Middle frontal gyrus (tissue), 1 donor: Measurements from ENCODE around the gene HTR3E.

Experiments
- DNase-seq: peaks from one replicate; pipeline ENCODE4 v3.0.0-alpha.2; 2015; ENCODE audit warnings: low spot score; ENCODE audit errors: extremely low spot score

The HTR3E gene

DNA sequence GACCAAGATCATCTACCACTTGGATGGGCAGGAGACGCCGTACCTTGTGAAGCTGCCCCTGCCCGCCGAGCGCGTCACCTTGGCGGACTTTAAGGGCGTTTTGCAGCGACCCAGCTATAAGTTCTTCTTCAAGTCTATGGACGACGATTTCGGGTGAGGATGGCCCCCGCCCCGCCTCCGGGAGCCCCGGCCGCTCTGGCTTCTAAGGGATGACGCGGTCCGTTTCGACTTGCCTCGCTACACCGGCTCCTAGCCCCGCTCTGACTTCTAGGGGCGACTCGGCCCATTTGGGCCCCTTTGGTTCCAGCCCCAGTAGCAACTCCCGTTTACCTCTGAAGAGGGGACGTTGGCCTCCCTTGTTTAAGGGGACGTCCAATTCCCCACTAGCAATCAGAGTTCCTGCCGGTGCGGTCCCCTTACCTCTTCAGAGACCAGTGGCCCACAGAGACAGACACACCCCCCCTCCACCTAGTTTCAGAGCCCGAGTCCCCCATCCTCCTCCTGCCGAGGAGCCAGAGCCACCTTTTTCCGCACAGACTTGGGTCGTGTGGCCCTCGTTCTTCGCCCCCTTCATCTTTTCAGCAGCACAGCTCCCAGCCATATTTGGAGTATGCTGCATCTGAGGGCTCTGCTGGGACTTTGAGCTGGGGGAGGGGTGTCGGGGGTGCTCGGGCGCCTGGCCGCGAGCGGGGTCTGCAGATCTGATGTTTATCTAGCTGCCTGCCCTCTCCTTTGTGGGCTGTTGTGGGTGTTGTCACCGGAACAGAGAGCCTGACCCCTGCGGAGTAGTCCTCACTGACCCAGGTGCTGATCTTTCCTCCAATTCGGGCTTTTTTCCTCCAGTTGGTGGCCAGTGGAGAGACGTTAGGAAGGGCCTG is 59.0 kb downstream of the HTR3E start:
- DNase-seq = no peak

DNA sequence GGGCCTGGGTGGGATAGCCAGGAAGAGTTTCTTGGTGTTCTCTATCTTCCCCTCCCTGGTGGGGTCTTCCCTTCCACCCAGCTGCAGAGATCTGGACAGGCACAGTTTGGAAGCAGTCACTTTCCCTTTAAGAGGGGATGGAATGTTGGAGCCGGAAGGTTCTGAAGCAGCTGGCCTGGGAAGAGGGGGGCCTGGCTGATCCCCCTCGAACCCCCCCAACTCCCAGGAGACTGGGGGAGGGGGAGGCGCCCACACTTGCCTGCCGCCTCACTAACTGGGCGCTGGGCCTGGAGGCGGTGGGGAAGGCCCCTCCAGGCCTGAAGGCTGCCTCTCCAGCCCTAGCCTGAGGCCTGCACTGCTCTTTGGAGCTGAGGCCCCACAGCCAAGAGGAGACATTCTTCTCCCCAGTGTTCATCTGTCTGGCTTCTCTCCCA is 59.7 kb downstream of the HTR3E start:
- no peak for DNase-seq
